GM18507 (cell line): Measurements from ENCODE around the gene SEPHS2.
A peak's percentile ranks its signal among the peaks of the same experiment; 100 is the strongest.
"Not testable (repeated sequence)": the region's sequence is repeated elsewhere in the genome, so short reads cannot be mapped to it uniquely, and the experiment has no call there.

ENCODE experiments used
- DNase-seq: peaks from one replicate; pipeline ENCODE4 v3.0.0; 2011; ENCODE audit warnings: low read depth; ENCODE audit not compliant: insufficient read length; ENCODE audit errors: extremely low spot score
- FAIRE-seq: peaks from 2 replicates; lab custom pipeline; 2011; peaks lifted over from hg19 to GRCh38; lab: Jason Lieb, UNC

SEPHS2 gene

DNA sequence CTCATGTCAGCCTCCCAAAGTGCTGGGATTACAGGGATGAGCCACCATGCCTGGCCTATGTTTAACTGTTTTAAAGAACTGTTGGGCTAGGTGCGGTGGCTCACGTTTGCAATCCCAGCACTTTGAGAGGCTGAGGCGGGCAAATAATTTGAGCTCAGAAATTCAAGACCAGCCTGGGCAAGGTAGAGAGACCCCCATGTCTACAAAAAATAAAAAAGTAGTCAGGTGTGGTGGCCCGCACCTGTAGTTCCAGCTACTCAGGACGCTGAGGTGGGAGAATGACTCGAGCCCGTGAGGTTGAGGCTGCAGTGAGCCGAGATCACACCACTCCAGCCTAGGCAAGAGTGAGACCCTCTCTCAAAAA is 24.9 kb upstream of the SEPHS2 start:
- FAIRE-seq (no peak), DNase-seq (no peak)

GRCh38 chr16:30470170-30470512 is 24.5 kb upstream of the SEPHS2 start:
- DNase-seq, result no peak
- no peak for FAIRE-seq

- DNase-seq (no peak), FAIRE-seq (no peak)
Observed at GRCh38 chr16:30464078-30464477, 18.4 kb upstream of the SEPHS2 start.

DNA sequence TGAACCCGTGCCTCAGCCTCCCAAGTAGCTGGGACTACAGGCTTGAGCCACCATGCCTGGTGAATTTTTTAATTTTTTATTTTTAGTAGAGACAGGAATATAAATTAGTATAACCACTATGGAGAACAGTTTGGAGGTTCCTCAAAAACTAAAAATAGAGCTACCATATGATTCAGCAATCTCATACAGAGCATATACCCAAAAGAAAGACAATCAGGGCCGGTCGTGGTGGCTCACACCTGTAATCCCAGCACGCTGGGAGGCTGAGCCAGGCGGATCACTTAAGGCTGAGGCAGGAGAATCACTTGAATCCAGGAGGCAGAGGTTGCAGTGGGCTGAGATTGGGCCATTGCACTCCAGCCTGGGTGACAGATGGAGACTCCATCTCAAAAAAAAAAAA is 15.8 kb upstream of the SEPHS2 start:
- not testable (repeated sequence) for FAIRE-seq, DNase-seq

GRCh38 chr16:30459456-30459855 is 13.8 kb upstream of the SEPHS2 start:
- FAIRE-seq, result no peak

GRCh38 chr16:30458561-30459394 is 13.1 kb upstream of the SEPHS2 start:
- peak; percentile 100 for FAIRE-seq

More at GRCh38 chr16:30459456-30459855, 13.8 kb upstream of the SEPHS2 start:
- DNase-seq, result no peak

DNA sequence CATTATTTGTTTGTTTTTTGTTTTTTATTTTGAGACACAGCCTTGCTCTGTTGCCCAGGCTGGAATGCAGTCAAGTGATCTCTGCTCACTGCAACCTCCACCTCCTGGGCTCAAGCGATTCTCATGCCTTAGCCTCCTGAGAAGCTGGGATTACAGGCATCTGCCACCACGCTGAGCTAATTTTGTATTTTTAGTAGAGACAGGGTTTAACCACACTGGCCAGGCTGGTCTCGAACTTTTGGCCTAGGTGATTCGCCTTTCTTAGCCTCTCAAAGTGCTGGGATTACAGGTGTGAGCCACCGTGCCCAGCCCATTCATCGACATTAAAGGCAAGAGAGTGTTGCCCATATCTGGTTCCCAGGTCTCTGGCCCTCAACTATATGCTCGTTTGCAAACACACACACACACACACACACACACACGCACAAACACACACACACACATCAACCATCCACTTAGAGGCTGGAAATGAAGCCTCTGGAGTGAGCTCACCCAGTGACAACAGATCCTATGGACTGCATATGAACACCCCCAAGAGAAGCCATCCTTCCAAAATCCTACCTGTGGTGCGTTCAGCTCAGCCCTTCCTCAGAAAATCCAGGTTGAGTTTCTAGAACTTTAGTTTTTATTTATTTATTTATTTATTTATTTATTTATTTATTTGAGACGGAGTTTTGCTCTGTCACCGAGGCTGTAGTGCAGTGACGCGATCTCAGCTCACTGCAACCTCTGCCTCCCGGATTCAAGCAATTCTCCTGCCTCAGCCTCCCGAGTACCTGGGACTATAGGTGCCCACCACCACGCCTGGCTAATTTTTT is 12.3 kb upstream of the SEPHS2 start:
- no peak for DNase-seq
- FAIRE-seq, result peak; percentile 62

More at GRCh38 chr16:30458561-30459394, 13.1 kb upstream of the SEPHS2 start:
- DNase-seq, result no peak

GRCh38 chr16:30457256-30457655 is 11.6 kb upstream of the SEPHS2 start:
- DNase-seq (no peak), FAIRE-seq (no peak)

DNA sequence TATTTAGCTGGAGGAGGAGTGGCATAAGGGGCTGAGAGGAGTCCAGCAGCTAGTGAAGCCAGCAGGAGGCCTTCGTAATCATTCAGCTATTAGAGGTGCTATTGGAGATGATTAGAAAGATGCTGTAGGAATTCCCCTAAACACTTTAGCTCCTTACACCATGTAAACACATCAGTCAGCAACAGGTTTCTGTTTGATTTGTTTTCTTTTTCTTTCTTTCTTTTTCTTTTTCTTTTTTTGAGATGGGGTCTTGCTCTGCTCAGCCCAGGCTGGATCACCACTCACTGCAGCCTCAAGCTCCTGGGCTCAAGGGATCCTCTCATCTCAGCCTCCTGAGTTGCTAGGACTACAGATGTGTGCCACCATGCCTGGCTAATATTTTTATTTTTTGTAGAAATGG is 10.6 kb upstream of the SEPHS2 start:
- FAIRE-seq (peak; percentile 79), DNase-seq (no peak)

- peak; percentile 15 for FAIRE-seq
- not testable (repeated sequence) for DNase-seq
Observed at GRCh38 chr16:30452709-30453580, 7.3 kb upstream of the SEPHS2 start.

GRCh38 chr16:30449116-30449435 is 3.4 kb upstream of the SEPHS2 start:
- DNase-seq, result no peak
- FAIRE-seq, result no peak

DNA sequence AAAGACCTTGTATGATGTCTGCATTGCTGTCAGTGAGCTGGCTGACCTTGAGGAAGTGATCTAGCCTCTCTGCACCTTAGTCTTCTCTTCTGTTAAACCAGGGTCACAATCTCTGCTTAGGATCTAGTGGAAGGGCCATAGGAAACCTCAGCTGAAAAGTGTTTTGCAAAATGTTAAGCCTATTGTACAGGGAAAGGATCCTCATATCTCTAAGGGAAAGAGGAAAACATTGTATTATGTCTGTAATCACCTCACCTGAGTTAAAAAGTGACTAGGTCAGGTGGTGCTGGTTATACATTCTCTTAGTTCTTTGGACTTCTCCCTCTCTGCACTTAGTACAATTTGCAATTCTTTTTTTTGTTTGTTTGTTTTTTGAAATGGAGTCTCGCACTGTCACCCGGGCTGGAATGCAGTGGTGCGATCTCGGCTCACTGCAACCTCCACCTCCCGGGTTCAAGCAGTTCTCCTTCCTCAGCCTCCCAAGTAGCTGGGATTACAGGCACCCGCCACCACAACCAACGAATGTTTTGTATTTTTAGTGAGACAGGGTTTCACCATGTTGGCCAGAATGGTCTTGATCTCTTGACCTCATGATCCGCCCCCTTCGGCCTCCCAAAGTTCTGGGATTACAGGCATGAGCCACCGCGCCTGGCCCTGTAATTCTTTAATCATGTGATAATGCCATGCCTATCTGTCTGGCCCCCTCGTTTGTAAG is 2.0 kb upstream of the SEPHS2 start:
- FAIRE-seq, result no peak
- no peak for DNase-seq

DNA sequence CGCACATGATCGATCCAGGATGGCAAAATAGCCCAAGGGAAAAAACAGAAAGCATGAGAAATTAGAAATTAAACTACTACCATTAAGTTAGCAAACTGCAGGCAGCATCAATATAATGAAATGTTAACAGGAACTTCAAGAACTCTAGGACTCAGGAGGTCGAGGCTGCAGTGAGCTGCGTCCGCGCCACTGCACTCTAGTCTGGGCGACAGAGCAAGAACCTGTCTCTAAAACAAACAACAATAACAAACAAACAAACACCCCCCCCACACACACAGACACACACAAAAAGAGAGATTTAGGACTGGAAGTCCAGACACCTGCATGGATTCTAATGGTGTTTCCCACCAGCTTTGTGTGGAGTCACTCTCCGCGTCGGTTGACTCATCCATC is 525 bp upstream of the SEPHS2 start:
- FAIRE-seq, result no peak
- no peak for DNase-seq

GRCh38 chr16:30445149-30445407 is 596 bp downstream of the SEPHS2 start:
- FAIRE-seq (no peak), DNase-seq (no peak)

GRCh38 chr16:30444231-30445148 is 1.2 kb downstream of the SEPHS2 start:
- FAIRE-seq, result no peak
- DNase-seq, result no peak

GRCh38 chr16:30443631-30444030 is 2.0 kb downstream of the SEPHS2 start:
- no peak for FAIRE-seq
- DNase-seq, result no peak

- no peak for DNase-seq
- peak; percentile 9 for FAIRE-seq
Observed at GRCh38 chr16:30439720-30440348, 5.8 kb downstream of the SEPHS2 start.

DNA sequence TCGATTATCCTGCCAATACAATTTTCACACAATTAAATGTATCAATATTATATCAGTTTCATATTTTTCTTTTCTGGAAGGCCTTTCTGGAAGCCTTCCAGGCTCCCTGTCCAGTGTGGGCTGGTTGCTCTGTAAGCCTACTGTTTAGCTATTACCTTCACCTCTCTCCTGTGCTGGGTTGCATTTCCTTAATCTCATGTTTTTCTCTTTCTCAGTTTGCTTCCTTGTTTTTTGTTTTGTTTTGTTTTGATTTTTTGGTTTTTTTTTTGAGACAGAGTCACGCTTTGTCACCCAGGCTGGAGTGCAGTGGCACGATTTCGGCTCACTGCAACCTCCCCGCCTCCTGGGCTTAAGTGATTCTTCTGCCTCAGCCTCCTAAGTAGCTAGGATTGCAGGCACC is 6.8 kb downstream of the SEPHS2 start:
- DNase-seq (no peak), FAIRE-seq (peak; percentile 21)
